ENCODE measurements around the gene SLC22A2.

GRCh38 chr6:160253292-160253691 lies 5.3 kb downstream of the SLC22A2 start:
- TF ChIP-seq EZH2phosphoT487 (IDR thresholded peaks at IDR 0.05; ENCODE audit: borderline replicate concordance): no peak
- TF ChIP-seq, protein P1, sequence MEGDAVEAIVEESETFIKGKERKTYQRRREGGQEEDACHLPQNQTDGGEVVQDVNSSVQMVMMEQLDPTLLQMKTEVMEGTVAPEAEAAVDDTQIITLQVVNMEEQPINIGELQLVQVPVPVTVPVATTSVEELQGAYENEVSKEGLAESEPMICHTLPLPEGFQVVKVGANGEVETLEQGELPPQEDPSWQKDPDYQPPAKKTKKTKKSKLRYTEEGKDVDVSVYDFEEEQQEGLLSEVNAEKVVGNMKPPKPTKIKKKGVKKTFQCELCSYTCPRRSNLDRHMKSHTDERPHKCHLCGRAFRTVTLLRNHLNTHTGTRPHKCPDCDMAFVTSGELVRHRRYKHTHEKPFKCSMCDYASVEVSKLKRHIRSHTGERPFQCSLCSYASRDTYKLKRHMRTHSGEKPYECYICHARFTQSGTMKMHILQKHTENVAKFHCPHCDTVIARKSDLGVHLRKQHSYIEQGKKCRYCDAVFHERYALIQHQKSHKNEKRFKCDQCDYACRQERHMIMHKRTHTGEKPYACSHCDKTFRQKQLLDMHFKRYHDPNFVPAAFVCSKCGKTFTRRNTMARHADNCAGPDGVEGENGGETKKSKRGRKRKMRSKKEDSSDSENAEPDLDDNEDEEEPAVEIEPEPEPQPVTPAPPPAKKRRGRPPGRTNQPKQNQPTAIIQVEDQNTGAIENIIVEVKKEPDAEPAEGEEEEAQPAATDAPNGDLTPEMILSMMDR (conservative IDR thresholded peaks at IDR 0.05; ENCODE audit: low read length): no peak

All from Loucy (cell line).